Measurements from ENCODE around the gene SLC5A4. TPM values are rescaled to one million over a fixed set of nuclear protein-coding genes. Genes with fewer than 3 reads are reported as not detected.
"Not testable (repeated sequence)": the region's sequence is repeated elsewhere in the genome, so short reads cannot be mapped to it uniquely, and the experiment has no call there.

The SLC5A4 gene
- total RNA-seq, 2 donors from 2014 or later: not detected

- no peaks in the 10 kb centered on the region for H3K27me3 Mint-ChIP-seq
- peak overlapping the region; percentile 91 for H3K4me3 Mint-ChIP-seq
- peaks cover 3% of the 10 kb centered on the region for H3K36me3 Mint-ChIP-seq (ENCODE audit: low read depth)
- peak; percentile 32 for ATAC-seq
- no peak for DNase-seq
- peak overlapping the region; percentile 81 for H3K27ac Mint-ChIP-seq
- no peaks in the 10 kb centered on the region for H3K9me3 ChIP-seq (ENCODE audit: control insufficient read depth, low read length, poor library complexity, severe bottlenecking)
- H3K4me1 Mint-ChIP-seq: peaks cover 47% of the 10 kb centered on the region
Measured at GRCh38 chr22:32202539-32203180, 52.5 kb downstream of the SLC5A4 start.

GRCh38 chr22:32202161-32202538, 53.0 kb downstream of the SLC5A4 start:
- Mint-ChIP-seq H3K36me3 (ENCODE audit: low read depth) (peaks cover 3% of the 10 kb centered on the region), H3K4me3 (peak overlapping the region; percentile 91), H3K27ac (peak overlapping the region; percentile 69), H3K4me1 (peaks cover 45% of the 10 kb centered on the region), H3K27me3 (no peaks in the 10 kb centered on the region)
- no peak for ATAC-seq
- DNase-seq: no peak
- no peaks in the 10 kb centered on the region for H3K9me3 ChIP-seq (ENCODE audit: control insufficient read depth, low read length, poor library complexity, severe bottlenecking)

DNA sequence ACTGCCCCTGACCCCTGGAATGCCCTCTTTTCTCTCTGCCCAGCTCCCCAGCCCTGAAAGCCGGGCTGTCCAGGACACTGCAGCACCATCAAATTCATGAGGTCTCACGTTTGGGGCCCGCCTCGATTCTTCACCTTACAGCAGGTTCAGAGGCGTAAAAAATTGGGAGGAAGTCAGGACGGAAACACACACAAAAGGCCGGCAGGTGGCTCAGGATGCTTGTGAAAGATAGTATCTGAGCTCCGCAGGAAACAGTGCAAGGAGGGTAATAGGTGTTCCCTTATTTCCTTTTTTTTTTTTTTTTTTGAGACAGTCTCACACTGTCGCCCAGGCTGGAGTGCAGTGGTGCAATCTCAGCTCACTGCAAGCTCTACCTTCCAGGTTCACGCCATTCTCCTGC, 54.4 kb downstream of the SLC5A4 start:
- peaks cover 38% of the 10 kb centered on the region for H3K4me1 Mint-ChIP-seq
- H3K27me3 Mint-ChIP-seq: no peaks in the 10 kb centered on the region
- H3K27ac Mint-ChIP-seq: peak overlapping the region; percentile 51
- no peaks in the 10 kb centered on the region for H3K9me3 ChIP-seq (ENCODE audit: control insufficient read depth, low read length, poor library complexity, severe bottlenecking)
- H3K36me3 Mint-ChIP-seq (ENCODE audit: low read depth): peaks cover 3% of the 10 kb centered on the region
- ATAC-seq: no peak
- DNase-seq: no peak
- H3K4me3 Mint-ChIP-seq: peak overlapping the region; percentile 26

GRCh38 chr22:32199961-32200360, 55.2 kb downstream of the SLC5A4 start:
- H3K9me3 ChIP-seq (ENCODE audit: control insufficient read depth, low read length, poor library complexity, severe bottlenecking): no peaks in the 10 kb centered on the region
- Mint-ChIP-seq H3K36me3 (ENCODE audit: low read depth) (peaks cover 3% of the 10 kb centered on the region), H3K27ac (no peak overlapping the region), H3K27me3 (no peaks in the 10 kb centered on the region), H3K4me1 (peaks cover 35% of the 10 kb centered on the region), H3K4me3 (peak overlapping the region; percentile 55)
- ATAC-seq (no peak), DNase-seq (no peak)

DNA sequence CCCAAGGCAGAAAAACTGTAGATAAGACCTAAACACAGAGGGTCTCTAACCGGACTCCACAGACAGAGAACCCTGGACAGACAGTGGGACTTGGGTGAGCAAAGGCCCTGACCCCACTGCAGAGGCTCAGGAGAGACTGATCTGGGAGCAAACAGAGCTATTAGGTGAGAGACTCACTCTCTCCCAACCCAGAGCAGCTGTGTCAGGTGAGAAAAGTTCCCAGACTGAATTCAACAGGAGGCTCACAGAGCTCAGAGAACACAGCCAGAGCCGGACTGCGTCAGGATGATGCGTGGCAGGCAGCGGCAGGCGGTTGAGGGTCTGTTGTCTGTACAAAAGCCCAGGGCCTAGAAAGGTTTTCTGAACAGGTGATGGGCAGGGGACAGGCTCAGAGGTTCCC, 55.8 kb downstream of the SLC5A4 start:
- no peak overlapping the region for H3K4me3 Mint-ChIP-seq
- peaks cover 3% of the 10 kb centered on the region for H3K36me3 Mint-ChIP-seq (ENCODE audit: low read depth)
- H3K4me1 Mint-ChIP-seq: peaks cover 29% of the 10 kb centered on the region
- H3K9me3 ChIP-seq (ENCODE audit: control insufficient read depth, low read length, poor library complexity, severe bottlenecking): no peaks in the 10 kb centered on the region
- no peaks in the 10 kb centered on the region for H3K27me3 Mint-ChIP-seq
- ATAC-seq: no peak
- H3K27ac Mint-ChIP-seq: peak overlapping the region; percentile 37
- no peak for DNase-seq

DNA sequence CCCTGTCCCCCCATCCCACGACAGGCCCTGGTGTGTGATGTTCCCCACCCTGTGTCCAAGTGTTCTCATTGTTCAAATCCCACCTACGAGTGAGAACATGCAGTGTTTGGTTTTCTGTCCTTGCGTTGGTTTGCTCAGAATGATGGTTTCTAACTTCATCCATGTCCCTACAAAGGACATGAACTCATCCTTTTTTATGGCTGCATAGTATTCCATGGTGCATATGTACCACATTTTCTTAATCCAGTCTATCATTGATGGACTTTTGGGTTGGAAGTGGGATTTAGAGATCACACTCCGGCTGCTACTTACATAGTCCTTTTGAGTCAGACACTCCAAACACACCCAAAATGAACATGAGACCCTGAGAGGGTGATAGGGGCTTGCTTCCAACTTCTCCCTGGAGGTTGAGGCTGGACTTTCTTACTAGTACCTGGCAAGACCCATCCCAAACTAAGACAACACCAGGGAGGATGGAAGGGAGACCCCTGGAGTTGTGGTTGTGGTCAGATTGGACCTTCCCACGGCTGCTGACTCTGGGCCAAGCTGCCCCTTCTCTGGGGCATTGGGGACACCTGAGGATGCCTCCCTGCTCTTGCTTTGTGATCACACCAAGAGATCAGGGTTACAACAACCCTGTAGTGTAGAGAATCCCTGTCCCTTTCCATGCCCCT, 57.5 kb downstream of the SLC5A4 start:
- H3K36me3 Mint-ChIP-seq (ENCODE audit: low read depth); H3K27me3 Mint-ChIP-seq; H3K9me3 ChIP-seq (ENCODE audit: control insufficient read depth, low read length, poor library complexity, severe bottlenecking); H3K27ac Mint-ChIP-seq; DNase-seq; H3K4me3 Mint-ChIP-seq; ATAC-seq: not testable (repeated sequence)
- peaks cover 18% of the 10 kb centered on the region for H3K4me1 Mint-ChIP-seq

- H3K9me3 ChIP-seq (ENCODE audit: control insufficient read depth, low read length, poor library complexity, severe bottlenecking); H3K4me3 Mint-ChIP-seq; ATAC-seq; H3K36me3 Mint-ChIP-seq (ENCODE audit: low read depth); H3K27me3 Mint-ChIP-seq; H3K27ac Mint-ChIP-seq; DNase-seq: not testable (repeated sequence)
- peaks cover 12% of the 10 kb centered on the region for H3K4me1 Mint-ChIP-seq
Measured at GRCh38 chr22:32195900-32196299, 59.2 kb downstream of the SLC5A4 start.

DNA sequence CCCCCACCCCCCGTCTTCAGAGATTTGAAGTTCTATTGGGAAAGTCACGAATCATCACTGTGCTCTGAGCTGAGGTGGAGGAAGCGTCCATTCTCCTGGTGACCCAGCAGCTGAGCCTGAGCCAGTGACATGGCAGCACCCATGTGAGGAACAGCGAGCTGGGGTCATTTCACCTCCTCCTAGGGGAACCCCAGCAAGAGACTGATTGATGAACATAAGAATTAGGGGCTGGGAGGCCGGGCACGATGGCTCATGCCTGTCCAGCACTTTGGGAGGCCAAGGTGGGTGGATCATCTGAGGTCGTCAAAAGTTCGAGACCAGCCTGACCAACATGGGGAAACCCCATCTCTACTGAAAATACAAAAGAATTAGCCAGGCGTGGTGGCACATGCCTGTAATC, 61.8 kb downstream of the SLC5A4 start:
- not testable (repeated sequence) for H3K27me3 Mint-ChIP-seq; H3K4me1 Mint-ChIP-seq; DNase-seq; H3K9me3 ChIP-seq (ENCODE audit: control insufficient read depth, low read length, poor library complexity, severe bottlenecking); H3K4me3 Mint-ChIP-seq; H3K36me3 Mint-ChIP-seq (ENCODE audit: low read depth); ATAC-seq
- H3K27ac Mint-ChIP-seq: peak overlapping the region; percentile 37

DNA sequence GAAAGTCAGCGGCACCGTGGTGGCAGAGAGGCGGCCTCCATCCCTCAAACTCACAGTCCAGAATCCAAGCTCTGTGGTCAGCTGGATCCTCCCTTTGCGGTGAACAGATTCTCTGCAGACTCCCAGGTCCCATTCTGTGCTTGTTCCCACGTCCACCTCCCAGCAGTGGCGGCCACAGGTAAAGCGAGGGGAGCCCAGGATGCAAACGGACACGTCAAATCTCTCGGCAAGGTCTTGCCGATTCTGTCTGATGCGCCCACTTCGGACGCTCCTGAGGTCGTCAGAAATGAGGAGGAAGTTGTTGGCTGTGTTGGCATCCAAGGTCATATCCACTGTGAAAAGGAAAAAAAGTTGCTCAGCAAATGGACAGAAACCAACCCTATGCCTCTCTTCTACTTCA, 64.1 kb downstream of the SLC5A4 start:
- not testable (repeated sequence) for H3K36me3 Mint-ChIP-seq (ENCODE audit: low read depth); H3K9me3 ChIP-seq (ENCODE audit: control insufficient read depth, low read length, poor library complexity, severe bottlenecking); H3K27ac Mint-ChIP-seq; ATAC-seq; DNase-seq; H3K4me3 Mint-ChIP-seq; H3K4me1 Mint-ChIP-seq
- H3K27me3 Mint-ChIP-seq: peaks cover 17% of the 10 kb centered on the region

DNA sequence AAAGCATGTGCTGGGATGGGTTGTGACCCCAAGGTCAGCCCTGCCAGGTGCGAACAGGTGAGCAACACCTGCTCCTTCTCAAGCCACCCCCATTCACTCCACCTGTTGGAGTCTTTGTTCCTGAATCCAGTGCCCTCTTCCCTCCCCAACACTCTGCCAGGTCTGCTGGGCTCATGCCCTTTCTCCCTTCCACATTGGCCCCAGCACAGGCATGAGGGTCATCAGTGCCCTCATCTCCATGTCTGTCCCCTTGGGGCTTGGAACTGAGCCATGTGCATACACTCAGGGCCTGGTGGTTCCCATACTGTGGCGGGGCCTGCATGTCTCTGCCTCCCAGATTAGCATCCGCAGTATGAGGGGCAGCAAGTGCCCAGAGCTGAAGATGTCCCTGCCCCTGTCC, 69.3 kb downstream of the SLC5A4 start:
- H3K27ac Mint-ChIP-seq: no peak overlapping the region
- H3K4me1 Mint-ChIP-seq: peaks cover 5% of the 10 kb centered on the region

GRCh38 chr22:32183625-32184024, 71.5 kb downstream of the SLC5A4 start:
- peaks cover 15% of the 10 kb centered on the region for H3K27me3 Mint-ChIP-seq
- H3K4me1 Mint-ChIP-seq: peaks cover 7% of the 10 kb centered on the region
- no peaks in the 10 kb centered on the region for H3K9me3 ChIP-seq (ENCODE audit: control insufficient read depth, low read length, poor library complexity, severe bottlenecking)
- ATAC-seq: no peak
- H3K4me3 Mint-ChIP-seq: no peak overlapping the region
- H3K36me3 Mint-ChIP-seq (ENCODE audit: low read depth): no peaks in the 10 kb centered on the region
- no peak overlapping the region for H3K27ac Mint-ChIP-seq
- no peak for DNase-seq

More for the DNA sequence above, 69.3 kb downstream of the SLC5A4 start:
- H3K27me3 Mint-ChIP-seq: peaks cover 12% of the 10 kb centered on the region
- no peaks in the 10 kb centered on the region for H3K9me3 ChIP-seq (ENCODE audit: control insufficient read depth, low read length, poor library complexity, severe bottlenecking)
- ATAC-seq (no peak), DNase-seq (no peak)
- H3K4me3 Mint-ChIP-seq: no peak overlapping the region
- H3K36me3 Mint-ChIP-seq (ENCODE audit: low read depth): no peaks in the 10 kb centered on the region

DNA sequence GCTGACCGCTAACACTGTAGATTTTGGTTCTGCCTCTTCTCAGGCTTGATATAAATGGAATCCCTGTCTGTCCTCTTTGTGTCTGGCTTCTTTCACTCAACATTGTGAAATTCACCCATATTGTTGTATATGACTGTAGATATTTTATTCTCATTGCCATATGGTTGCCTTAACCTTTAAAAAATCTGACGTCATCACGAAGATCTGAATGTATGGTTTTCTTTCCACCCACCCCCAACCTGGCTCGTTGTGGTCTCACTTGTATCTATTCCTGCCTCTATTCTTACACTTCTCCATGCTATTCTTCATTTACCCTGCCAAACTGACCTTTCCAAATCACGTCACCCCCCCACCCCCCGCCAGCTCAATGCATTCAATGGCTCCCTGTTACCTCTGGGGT, 74.1 kb downstream of the SLC5A4 start:
- peaks cover 5% of the 10 kb centered on the region for H3K4me1 Mint-ChIP-seq
- H3K27ac Mint-ChIP-seq: no peak overlapping the region
- H3K4me3 Mint-ChIP-seq: no peak overlapping the region
- ATAC-seq (no peak), DNase-seq (no peak)
- H3K9me3 ChIP-seq (ENCODE audit: control insufficient read depth, low read length, poor library complexity, severe bottlenecking): no peaks in the 10 kb centered on the region
- no peaks in the 10 kb centered on the region for H3K36me3 Mint-ChIP-seq (ENCODE audit: low read depth)
- H3K27me3 Mint-ChIP-seq: peaks cover 22% of the 10 kb centered on the region

DNA sequence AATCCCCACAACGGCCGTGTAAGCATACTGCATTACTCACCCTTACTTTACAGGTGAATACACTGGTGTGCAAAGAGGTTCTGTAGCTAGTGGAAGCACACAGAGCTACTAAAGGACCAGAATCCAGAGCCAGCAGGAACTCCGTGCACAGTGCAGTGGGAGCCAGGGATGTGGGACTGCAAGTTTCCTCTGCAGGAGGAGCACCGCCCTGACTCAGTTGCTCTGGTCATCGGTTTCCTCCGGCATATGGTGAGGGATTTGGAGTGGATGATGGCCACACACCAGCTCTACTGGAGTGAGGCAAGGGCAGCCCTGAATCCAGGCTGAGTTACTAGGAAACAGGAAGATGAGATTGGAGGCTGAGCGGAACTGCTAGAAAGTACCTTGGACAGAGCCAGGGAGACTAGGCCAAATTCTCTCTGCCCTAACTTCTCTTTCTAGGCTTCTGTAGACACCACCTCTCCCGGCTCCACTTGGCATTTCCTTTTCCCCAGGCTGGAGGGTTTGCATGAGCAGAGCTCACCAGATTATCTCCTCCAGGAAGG, 77.9 kb downstream of the SLC5A4 start:
- DNase-seq (no peak), ATAC-seq (no peak)
- Mint-ChIP-seq H3K36me3 (ENCODE audit: low read depth) (peaks cover 2% of the 10 kb centered on the region), H3K27ac (no peak overlapping the region), H3K27me3 (peaks cover 28% of the 10 kb centered on the region), H3K4me3 (no peak overlapping the region), H3K4me1 (peaks cover 5% of the 10 kb centered on the region)
- H3K9me3 ChIP-seq (ENCODE audit: control insufficient read depth, low read length, poor library complexity, severe bottlenecking): no peaks in the 10 kb centered on the region
